Stimulated activated CD4-positive, alpha-beta T cell treated with anti-CD3 and anti-CD28 coated beads, TNF-alpha, amount 100 ng/mL, for 24 hours (primary cell): ENCODE data around the gene CNIH3.

ENCODE experiments used
- DNase-seq, 3 experiments: peaks; one replicate each; pipeline ENCODE4 v3.0.0-alpha.2; 2020; ENCODE audit warnings: low read depth in 3 of 3

CNIH3 gene

DNA sequence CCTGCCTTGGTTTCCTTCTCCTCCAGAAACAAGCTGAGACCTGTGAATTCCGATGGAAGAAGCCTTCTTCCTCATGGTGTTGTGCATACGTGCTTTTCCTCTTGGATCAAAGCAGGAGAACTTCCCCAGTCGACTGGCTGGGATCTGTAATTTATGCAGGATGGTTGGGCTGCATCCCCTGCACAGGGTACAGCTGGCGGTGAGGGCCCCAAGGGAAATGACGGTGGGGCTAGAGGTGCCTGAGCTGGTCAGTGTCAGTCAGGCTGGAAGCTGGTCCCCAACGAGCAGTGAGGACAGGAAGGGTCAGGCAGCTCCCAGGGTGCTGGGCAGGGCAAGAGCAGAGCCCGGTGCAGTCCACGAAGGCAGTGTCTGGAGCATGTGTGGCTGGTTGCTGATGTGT, 106.7 kb downstream of the CNIH3 start:
- DNase-seq = no peak

DNA sequence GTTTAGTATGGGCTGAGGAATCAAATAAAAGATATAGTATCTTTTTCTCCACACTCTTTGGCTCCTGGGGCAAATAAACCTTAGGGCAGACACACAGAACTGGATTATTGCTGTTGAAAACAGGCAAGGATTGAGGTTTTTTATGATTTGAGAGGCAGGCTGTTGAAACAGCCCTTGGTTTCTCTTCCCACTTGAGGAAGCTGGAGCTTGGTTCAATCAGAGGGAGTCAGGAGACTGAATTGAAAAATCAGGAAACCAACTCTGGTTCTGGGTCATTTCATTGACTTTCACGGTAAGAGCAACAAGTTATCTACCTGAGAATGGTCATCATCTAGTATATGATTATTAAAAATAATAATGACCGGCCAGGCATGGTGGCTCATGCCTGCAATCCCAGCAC, 108.4 kb downstream of the CNIH3 start:
- DNase-seq = no peak

DNA sequence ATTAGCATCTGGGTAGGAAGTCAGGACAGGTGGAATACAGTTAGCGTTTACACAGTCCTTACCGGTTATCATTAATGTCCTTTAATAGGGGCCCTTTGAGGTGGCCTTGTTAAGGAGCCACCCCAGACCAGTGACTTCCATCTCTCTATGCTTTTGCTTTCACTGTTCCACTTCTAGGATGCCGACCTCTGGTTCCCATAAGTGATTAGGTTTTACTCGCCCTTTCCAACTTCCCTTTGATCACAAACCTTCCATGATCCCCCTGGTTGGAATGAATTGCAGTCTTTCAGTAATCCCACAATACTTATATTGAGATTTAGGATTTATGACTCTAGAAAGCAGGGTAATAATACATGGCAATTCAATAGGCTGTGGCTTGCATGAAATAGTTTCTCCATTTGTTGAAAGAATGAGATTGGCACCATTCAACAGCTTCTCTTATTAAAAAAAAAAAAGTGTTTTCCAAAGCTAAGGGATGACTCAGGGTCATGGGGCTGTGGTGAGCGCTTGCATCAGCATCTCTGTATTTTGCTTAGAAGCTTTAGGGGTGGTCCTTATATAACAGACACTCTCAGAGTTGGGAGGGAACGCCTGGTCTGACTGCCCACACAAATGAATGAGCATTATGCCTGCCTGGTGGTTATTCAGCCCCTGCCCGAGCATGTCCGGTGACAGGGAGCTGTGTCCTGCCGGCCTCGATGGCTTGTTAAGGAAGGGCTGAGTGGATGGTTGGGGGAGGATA, 110.5 kb downstream of the CNIH3 start:
- no peak for DNase-seq

DNA sequence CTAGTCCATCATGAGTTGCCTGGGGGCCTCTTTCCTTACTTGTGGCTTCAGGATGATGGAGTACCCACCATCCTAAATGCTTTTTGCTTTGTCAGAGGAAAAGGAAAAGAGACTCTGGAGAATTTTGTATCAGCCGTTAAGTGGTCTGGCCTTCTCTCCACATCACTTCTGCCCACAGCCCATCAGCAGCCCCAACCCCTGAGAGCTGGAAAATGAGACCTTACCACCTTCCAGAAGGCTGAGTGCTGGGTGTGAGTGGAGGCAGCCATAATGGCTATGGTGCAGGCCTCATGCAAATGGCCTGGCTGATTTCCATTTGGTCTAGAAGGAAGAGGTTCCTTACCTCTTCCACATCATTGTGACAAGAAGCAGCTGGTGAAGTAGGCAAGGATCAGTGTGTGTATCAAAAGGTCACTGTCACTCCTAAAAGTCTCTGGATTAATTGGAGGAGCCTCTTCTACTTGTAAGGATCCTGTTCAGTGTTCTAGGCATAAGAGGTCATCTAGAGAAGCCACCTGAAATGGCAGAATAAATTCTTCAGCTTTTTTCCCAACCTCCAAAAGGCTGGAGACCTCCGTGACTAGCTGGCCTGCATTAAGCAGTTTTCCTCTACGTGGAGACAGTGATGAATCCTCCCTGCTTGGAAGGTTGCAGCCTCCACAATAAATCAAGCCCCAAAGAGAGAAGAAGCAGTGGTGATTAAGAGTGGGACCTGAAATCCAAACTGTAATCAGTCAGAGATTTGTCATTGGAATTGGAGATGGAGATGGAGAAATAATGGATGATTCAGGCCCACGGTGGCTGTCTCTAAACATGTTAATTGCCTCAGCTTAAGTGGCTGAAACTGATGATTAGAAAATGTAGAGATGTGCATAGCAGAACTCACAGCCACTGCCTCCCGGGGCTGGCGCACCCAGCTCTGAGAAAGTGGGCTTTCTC, 111.5 kb downstream of the CNIH3 start:
- no peak for DNase-seq

DNA sequence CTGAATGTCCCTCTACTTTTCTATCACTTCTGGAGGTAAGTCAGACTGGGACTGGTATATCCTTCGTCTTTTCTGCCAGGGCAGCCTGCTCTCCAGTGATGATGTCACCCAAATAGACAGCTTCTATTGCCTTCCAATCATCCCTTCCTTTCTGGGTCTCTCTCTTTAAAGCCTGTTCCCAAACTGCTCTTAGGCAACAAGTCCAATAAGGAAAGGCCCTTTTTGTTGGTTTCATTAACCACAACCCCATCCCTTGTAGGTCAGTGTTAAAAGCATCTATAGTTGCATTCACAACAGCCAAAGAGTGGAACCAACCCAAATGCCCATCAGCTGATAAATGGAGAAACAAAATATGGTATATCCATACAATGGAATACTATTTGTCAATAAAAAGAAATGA, 114.4 kb downstream of the CNIH3 start:
- no peak for DNase-seq

DNA sequence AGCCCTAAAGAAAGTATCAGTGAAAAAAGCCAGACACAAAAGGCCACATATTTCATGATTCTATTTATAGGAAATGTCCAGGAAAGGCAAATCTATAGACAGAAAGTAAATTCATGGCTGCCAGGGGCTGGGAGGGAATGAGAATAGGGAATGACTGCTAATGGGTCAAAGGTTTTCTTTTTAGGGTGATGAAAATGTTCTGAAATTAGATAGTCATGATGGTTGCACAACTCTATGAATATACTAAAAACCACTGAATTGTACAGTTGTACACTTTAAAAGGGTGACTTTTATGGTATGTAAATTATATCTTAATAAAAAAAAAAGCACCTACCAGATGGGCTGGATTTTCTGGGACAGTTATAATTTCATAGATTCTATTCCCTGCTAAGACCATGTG, 114.8 kb downstream of the CNIH3 start:
- DNase-seq = no peak

DNA sequence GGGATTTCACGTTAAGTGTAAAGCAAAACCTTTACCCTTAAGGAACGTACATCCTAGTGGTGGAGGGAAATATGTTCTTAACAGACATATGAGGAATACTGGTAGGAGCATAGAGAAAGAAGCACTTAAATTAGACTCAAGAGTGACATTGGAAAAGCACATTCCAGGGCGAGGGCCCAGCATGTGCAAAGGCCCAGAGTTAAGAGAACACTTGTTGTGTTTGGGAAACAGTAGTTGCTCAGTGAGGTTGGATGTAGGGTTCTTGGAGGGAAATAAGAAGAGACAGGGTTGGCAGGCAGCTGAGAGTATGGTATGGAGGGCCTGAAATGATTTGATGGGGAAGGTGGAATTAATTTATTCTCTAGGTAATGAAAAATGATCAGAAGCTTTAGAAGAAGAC, 115.5 kb downstream of the CNIH3 start:
- DNase-seq = no peak

DNA sequence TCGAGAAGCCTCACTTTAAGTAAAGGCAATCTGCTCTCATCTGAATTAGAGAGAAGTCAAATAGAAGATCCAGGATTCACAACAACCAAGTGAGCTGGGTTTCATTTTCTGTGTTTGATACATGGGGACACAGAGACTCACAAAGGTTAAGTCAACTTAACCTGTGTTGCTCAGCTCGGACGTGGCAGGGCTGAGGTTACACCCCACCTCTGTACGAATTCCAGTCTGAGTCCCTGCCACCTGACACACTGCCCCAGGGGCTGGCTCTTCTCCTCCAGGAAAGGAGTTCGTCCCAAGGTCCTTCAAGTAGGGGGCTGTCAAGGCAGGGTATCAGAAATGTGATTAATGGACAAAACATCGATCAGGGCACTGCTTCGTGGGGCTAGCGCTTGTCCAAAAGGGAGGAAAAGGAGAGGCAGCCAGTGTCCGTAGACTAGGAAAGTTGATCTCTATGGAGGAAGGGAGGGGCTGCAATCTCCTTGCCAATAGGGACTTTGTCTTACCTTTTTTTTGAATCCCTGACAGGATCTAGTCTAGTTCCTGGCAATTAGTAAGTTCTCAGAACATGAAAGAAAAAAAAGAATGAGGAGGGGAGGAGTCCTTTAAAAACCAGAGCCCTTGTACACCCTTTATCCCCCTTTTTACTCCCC, 116.4 kb downstream of the CNIH3 start:
- DNase-seq = no peak

DNA sequence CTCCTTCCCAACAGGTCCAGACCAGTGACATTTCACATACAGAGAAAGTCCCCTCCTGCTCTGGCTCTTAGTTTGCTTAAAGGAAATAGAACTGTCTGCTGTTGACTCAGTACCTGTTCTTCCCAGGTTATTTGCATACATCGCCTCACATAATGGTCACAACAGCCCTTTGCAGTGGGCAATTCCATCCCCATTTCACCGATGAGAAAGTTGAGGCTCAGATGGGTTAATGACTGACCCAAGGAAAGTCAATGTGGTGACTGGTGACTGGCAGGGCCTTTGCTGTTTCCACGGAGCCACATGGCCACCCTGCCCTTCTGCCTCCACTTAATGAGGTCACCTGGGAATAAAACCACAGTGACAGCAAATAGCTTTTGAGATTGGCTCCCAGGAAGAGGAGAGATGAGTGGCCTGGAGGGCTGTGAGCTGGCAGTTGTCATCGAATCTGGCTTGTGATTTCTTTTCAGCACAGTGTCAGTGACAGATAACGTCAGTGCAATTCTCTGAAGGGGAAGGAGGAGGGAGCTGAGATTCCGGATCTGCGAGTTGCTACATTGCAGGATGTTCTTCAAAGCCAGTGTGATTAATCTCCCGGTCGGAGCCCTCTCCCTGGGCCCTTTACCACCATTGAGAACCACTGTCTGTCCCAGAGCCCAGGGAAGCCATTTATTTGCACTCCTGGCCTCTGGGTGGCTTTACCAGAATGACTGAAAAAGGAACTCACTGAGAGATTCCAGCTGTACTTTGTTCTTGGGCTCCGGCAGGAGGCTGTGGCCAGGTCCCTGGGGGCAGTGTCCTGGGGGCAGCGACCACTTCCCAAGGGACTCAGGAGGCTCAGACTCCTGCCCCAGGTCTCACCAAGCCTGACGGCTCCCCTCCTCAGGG, 117.2 kb downstream of the CNIH3 start:
- DNase-seq = no peak

DNA sequence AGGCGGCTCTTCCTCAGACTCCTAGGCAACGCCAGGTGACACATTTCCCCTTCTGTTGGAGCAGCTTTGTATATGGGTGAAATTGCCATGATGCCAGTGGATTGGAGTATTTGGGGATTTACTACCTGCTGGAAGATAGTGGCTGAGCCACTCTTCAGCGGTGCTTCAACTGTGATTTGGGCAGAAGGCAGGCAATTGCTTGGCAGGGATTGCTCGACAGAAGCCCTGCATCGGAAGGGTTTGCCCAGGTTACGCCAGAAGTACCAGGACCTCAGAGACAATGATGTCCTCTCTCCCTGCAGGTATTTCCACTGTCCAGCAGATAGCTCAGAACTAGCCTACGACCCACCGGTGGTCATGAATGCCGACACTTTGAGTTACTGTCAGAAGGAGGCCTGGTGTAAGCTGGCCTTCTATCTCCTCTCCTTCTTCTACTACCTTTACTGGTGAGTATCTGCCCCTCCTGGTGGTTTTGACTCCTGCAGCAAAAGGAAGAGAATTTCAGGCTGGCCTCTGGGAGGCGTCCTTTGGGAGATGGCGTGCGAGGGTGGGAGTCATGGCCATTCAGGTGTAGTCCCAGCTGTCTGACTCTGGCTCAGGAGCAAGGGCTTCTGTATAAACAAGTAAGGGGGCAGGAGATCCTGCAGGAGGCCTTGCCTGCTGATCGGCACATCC, 118.3 kb downstream of the CNIH3 start:
- DNase-seq = no peak

DNA sequence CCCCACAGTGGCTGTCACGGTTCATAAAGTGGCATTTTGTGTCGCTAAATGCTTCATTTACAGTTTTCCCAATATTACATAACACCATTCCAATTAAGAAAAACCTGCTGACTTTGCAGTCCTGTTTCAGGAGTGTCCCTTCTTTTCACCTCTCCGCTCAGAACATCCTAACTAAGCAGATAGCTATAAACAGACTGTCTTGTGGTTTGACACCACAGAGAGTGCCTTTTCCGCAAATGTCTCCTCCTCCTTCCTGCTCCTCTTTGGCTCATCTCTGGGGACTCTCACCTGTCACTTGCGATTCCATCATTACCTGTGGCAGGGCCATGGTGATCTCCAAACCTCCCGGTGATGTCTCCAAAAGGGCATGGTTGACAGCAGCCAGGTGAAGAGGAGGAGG, 119.0 kb downstream of the CNIH3 start:
- DNase-seq = no peak

DNA sequence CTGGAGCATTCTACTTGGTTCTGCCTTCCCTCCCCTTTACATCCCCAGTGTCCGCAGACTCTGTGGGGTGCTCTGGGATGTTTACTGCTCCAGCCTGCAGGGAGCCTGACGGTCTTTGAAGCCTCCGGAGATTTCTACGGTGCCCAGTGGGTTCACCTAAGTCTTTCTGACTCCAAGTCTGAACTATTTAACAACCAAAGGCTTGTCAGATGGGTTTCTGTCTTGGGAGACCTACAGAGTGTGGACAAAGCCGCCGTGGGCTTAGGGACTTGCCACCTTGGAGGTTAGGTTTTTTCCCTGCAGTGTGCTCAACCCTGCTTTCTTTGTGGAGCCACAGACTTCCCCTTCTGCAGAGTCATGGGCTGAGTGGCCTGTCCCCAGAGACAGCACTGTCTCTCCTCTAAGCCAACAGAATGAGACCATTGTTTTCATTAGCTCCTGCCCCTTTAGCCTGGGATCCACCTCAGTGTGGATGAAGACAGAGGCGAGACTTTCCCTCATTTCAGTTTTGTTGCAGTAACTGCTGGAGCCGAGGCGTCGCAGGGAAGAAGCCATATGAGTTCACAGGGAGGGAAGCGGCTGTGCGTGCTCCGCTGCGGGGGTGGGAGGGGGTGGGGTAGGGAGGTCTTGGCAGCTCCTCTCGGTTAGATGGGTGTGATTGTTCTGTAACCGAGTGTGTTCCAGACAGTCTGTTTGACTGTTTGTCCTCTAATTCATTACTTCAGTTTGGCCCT, 120.7 kb downstream of the CNIH3 start:
- no peak for DNase-seq

DNA sequence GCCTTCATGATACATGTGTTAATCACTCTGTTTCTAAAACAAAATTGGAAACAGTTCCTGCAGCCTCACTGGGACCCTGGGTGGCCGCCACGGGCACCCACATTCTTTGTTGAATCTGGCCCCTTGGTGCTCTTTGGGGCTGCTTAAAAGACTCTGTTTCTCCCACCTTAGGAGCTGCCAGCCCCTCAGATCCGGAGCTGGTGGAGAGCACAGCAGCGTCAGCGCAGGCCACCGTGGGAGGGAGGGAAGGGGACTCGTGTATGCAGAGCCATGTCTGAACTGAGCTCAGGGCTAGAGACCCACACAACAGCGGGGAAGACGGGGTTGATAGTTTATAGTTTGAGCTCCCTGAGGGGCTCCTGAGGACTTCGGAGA, 121.2 kb downstream of the CNIH3 start:
- no peak for DNase-seq

DNA sequence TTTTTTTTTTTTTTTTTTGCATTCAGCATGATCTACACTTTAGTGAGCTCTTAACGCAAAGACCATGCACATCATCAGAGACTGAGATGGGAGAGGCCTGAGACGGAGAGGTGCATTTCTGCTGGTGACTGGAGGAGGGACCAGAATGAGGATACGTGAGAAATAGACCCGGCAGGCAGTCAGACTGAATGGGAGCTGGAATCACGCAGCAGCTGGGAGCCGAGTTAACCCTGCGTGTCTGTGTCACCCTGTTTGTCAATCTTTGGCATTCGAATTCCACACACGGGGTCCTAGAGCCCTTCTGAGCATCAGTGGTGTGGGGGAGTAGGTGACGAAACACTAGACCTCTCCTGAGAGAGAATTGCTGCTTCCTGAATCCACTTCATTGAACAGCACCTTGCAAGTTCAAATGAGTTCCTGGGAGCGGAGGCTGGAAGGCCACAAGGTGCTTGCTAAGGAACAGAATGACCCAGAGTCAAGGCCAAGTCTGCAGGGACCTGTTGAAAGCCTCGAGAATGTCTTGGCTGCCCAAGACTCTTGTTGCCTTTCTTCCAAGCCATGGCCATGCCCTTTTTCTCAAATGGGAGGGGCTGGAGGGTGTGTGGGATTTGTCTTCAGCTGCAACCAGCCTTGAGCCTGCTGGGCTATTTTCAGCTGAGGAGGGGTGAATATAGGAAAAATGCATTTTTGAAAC, 123.3 kb downstream of the CNIH3 start:
- no peak for DNase-seq

DNA sequence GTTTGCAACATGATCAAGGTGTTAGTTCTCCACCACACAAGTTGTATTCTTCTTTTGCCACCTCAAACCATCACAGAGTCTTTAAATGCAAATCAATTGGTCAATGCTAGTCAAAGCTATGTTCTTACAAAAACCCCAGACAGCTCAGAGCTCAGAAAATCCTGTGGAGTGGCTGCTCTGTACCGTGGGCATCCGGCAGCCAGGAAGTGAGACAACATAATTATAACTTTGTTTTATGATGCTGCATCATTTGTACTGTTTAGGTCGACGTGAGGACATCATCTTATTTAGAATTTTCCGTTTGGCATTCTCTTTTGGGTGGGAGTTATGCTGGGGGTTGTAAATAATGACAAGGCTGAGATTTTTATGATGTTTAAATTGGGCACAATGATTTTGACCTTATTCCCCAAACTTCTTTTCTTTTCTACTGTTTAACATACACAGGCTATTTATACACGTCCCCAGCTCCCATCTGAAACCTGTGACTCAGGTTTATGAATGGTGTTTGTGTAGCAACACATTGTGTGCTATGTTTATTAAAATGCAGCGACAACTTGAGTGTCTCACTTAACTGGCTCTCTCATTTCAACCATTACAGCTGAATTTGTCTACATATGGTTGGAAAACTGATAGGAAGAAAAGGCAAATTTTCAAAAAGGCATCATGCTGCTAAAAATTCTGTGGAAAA, 124.0 kb downstream of the CNIH3 start:
- no peak for DNase-seq

DNA sequence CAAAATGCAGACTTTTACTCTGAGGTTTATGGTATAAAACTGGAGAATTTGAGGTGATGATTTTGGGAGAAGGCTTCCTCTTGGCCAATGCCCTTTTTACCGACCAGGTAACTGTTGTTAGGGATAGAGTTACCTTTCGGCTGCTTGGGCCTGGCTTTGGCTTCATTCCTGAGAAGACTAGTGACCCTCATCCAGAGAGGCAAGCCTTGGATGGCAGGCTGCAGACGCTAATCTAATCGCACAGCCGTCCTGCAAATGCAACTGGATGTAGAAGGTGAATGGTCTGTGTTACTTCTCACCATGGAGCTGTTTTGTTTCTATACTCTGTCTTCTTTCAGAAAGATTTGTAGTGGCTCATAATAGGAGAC, 124.6 kb downstream of the CNIH3 start:
- DNase-seq = no peak

DNA sequence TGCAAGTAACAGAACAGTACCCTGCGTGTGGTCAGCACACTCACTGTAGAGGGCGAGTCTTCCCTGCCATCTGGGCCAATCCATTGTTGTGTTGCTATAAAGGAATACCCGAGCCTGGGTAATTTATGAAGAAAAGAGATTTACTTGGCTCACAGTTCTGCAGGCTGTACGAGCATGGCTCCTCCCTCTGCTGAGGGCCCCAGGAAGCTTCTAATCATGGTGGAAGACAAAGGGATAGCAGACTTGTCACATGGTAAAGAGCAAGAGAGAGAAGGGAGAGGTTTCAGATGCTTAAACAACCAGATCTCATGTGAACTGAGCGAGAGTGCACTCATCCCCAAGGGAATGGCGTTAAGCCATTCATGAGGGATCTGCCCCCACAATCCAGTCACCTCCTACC, 126.2 kb downstream of the CNIH3 start:
- DNase-seq = no peak

DNA sequence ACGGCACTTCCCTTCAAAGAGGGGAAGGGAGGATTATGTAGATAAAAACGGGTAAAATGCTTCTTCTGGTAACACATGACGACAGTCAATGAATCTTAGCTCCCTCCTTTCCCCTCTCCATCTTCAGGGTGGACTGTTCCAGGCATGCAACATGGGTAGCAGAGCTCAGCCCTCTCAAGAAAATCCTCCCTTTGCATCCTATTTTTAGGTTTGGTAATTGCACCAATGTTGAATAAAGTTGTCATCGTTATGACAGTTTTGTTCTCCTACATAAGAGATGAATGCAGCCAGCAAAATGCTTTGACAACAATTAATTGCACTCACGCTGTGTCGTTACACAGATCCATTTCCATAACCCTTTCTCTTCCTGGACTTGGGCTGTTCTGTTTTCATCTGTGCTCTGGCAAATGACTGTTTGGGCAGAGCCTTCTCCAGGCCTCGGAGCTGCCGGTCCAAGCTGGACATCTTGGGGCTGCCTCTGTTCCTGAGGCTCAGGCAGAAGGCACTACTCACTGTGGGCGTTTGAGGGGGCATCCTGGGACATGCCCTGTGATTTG, 127.6 kb downstream of the CNIH3 start:
- DNase-seq = no peak

DNA sequence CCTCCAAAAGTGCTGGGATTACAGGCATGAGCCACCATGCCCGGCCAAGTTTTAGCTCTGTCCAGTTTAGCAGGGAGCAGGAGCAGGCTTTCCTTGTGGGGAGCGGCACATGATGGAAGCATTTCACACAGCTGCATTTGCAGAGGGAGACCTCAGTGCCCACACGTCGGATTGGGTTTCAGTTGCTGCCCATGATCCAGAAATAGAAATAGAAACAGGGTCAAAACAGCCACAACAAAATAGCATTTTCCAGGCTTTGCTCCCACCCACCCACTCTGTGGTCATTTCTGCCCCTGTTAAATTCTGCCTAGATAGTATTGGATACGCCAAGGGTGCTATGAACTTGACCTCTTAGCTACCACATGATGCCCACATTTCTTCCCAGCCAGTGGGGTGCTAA, 128.4 kb downstream of the CNIH3 start:
- DNase-seq = no peak
